Measurements from ENCODE around the gene DNMT3B.
"Not testable (repeated sequence)": the region's sequence is repeated elsewhere in the genome, so short reads cannot be mapped to it uniquely, and the experiment has no call there.

Gene DNMT3B

GRCh38 chr20:32761831-32762753 lies at the start of gene DNMT3B:
Gene DNMT3B, plus strand, starts transcription at chr20:32762385. Its CDS starts 17,939 bp downstream, at chr20:32780324.
- DNase-seq = peak; percentile 54

GRCh38 chr20:32718749-32719348 lies 43.3 kb upstream of the DNMT3B start:
- DNase-seq = no peak

DNA sequence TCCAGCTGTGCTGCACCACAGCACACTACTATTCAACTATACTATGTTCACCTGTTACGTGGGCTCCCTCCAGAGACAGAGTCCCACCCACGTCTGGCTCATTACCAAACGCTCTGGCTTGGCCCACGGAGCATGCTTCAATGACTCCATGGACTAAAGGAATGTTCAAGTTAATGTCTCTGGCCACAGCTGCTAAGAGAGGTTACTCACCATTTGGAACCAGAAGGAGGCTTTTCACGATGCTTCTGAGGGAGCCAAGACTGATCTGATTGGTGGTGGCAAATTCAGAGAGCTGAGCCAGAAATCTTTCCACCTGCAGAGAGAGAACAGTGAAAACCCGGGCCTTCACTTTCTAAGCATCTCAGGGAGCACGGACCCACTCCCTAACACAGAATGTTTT lies 34.5 kb upstream of the DNMT3B start:
- no peak for DNase-seq

DNA sequence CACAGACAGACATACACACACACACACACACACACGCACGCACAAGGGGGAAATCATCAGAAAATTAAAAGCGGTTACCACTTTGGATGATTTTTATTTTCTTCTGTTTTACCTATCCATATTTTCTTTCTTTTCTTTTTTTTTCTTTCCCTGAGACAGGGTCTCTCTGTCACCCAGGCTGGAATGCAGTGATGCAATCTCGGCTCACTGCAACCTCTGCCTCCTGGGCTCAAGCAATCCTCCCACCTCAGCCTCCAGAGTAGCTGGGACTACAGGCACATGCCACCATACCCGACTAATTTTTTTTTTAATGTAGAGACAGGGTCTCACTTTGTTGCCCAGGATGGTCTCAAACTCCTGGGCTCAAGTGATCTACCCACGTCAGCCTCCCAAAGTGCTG lies 33.8 kb upstream of the DNMT3B start:
- DNase-seq = not testable (repeated sequence)

GRCh38 chr20:32729334-32729733 lies 32.9 kb upstream of the DNMT3B start:
- not testable (repeated sequence) for DNase-seq

DNA sequence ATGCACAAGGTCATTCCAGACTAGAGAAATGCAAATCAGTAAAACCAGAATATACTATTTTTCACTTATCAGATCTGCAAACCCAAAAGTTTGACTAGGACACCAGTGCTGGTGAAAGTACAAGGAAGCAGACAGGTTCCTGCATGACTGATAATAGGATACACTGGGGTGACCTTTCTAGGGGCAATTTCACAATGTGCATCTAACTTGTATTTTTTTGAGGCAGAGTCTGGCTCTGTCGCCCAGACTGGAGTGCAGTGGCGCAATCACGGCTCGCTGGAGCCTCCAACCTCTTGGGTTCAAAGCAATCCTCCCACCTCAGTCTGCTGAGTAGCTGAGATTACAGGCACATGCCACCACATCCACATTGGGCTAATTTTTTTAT lies 30.3 kb upstream of the DNMT3B start:
- DNase-seq = no peak

GRCh38 chr20:32737371-32738223 lies 24.6 kb upstream of the DNMT3B start:
- no peak for DNase-seq

- no peak for DNase-seq
Measured at GRCh38 chr20:32741151-32741550, 21.0 kb upstream of the DNMT3B start.

DNA sequence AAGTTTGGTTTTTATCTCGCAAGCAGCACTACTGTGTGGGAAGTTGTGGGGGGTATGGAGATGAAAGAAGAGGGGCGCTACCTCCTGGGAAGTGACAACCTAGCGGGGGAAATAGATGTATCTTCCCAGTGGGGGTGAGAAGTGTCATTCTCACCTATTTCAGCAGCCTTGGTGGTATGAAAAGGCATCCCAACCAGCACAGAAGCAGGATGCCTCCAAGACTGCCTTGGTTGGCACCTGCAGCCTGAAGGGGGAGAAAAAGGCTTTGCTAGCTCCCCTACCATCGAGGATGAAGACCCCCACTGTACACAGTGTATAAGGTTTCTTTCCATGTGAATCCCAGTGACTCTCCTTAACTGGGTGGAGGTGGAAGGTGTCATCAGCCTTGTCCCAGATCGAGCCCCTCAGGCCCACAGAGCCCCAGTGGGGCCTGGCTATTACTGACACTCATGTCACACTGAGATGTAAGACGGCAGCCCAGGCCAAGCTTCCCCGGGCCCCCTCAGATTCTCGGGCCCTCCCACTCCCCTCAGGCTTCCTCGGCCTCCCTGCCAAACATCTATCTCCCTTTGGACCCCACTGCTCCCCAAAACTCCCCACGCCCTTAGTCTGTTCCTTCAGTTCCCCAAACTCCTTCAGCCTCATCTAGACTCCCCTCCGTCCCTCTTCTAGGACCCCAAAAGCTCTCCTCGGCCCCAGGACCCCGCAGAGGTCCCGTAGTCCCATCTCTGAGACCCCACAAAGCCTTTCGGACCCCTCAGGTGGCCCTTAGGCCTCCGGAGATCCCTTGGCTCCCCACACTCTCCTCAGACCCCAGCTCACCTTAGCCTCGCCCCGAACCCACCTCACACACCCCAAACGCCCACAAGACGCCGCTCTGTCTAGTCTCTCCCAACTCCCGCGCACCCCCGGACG lies 19.6 kb upstream of the DNMT3B start:
- DNase-seq = no peak

DNA sequence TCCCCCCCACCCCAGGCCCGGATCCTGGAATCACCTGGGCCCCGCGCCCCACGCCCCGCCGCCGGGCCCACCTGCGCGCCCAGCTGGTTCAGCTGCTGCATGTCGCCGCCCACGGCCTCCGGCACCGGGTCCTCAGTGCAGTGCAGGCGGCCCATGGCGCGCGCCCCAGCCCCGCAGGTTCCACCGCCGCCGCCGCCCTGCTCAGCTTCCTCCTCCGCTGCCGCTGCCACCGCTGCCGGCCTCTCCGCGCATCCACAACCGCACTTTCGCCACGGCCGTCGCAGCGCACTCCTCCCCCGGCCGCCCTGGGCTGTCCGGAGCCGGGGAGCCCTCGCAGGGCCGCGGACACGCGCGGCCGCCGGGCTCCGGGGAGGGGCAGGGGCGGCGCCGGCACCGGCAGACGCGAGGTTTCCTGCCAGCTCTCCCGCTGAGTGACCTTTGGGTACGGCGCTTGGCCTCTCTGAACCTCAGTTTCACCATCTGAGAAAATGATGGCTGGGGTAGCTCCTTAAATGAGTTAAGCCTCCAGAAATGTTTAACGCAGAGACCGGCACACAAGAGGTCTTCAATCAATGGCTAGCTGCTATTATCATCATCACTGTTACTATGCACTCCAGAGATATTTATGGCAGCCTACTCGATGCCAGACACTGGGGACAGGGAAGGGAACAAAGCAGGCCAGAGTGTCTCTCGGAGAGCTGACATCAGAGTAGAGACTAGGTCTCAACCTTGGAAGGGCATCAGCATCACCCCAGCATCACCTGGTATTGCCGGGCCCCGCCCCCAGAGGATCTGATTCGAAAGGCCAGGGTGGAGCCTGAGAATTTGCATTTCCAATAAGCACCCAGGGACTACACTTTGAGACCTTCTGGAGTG lies 18.7 kb upstream of the DNMT3B start, which contains the start of gene COMMD7:
COMMD7 (minus strand) TSS at position 231 of the 876 bp plus-strand sequence; CDS start at position 155, 76 bp downstream.
- no peak for DNase-seq

DNA sequence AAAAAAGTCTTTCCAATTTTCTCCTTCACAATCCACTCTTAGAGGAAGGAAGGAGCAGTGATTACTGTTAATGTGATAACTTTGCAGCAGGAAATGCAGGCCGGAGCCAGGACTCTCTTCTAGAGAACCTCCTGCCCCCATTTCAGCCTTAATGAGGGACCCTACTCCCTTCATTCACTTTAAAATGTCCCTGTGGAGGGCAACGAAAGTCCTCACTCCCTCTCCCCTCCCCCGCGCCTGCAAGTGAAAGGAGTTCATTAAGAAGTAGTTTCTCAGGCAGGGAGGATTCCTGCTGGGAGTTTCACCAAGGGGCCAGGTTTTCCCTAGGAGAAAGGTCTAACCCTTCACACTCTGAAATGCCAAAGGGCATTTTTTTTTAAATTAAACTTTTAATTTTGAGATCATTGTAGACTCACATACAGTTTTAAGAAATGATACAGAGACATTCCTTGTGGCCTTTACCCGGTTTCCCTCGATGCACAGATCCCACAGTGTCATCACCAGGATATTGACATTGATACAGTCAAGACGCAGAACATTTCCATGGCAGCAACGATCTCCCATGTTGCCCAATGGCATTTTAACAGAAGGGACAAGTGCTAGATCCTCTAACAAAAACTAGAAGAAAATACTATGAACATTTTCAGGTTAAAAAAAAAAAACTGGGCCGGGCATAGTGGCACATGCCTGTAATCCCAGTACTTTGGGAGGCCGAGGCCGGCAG lies 12.1 kb upstream of the DNMT3B start:
- no peak for DNase-seq

GRCh38 chr20:32751293-32751692 lies 10.9 kb upstream of the DNMT3B start:
- DNase-seq = no peak

DNA sequence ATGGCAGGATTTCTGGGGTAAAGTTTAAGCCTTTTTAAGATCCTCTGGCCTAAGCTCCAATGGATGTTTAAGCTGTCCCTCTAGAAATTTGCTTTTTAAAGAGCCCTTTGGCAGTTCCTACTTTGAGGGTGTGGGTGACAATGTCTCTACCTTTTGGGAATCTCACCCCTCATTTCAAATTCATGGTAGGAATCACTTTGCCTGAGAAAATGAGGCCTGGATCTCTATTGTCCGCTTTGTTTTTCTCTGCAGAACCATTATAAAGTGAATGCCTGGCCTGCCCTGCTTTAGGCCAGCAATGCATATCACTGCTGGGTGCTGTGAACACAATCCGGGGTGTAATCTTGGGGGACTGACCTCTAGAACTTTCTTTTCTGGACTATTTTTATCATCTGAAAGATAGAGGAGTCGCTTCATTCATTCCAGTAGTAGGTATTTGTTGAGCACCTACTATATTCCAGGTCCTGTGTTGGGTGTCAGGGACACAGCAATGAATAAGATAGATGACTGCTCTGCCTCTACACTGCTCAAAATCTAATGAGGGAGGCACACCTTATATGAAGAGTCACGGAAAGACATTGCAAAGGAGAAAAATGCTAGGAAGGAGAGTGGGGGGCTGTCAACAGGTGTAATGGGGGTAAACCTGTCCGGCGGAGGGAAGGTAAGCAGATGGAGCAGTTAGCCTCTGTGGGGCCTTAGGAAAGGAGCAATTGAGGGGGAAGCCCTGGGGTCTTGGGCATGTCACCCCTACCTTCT lies 10.3 kb upstream of the DNMT3B start:
- DNase-seq = no peak

DNA sequence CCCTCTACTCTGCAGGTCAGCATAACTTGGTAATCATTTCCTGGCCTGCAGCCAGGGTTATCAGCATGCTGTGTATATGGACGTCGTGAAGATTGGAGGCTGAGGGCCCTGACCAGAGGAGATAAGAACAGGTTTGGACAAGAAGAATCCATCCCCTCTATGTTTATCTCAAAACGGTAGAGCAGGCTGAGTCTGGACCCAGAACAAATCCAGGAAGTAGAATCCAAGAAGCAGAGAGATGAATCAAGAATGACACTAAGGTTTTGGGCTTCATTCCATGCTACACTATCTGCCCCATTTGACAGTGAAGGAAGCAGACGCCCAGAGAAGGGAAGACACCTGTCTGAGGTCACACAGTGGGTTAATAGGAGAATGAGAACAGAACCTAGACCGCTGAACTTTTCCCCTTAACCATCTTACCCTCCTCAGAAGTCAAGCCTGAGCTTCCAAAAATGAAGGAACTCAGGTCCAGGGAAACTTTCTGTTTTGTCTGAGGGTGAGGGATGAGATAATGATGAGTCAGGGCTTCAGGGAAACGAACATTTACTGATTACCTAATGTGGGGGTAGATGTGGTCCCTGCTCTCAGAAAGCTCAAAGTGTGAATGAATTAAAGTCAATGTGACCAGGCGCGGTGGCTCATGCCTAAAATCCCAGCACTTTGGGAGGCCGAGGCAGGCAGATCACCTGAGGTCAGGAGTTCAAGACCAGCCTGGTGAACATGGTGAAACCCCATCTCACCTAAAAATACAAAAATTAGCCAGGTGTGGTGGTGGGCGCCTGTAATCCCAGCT lies 9.5 kb upstream of the DNMT3B start:
- no peak for DNase-seq

- DNase-seq = no peak
Measured at GRCh38 chr20:32753731-32754130, 8.5 kb upstream of the DNMT3B start.

GRCh38 chr20:32756156-32756555 lies 6.0 kb upstream of the DNMT3B start:
- DNase-seq = no peak

DNA sequence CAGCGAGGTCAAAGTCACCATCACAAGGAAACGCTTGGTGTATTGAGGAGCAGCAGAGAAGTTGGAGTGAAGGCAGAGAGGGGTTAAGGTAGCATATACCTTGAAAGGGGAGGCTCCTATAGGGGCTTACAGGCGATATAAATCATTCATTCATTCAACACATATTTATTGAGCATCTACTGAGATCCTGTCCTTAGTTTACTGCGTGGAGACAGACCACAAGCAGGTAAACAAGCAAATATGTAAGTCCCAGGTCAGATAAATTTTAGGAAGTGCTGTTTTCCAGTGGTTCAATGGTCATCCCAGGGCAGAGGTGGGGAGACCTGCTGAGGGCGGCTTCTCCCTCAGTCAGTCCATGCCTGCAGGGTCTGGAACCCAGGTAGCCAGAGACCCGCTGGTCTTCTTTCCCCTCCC lies 761 bp upstream of the DNMT3B start:
- no peak for DNase-seq

GRCh38 chr20:32762754-32763201 lies 593 bp downstream of the DNMT3B start:
- no peak for DNase-seq
